ENCODE measurements around the gene ZNF488.

The ZNF488 gene

DNA sequence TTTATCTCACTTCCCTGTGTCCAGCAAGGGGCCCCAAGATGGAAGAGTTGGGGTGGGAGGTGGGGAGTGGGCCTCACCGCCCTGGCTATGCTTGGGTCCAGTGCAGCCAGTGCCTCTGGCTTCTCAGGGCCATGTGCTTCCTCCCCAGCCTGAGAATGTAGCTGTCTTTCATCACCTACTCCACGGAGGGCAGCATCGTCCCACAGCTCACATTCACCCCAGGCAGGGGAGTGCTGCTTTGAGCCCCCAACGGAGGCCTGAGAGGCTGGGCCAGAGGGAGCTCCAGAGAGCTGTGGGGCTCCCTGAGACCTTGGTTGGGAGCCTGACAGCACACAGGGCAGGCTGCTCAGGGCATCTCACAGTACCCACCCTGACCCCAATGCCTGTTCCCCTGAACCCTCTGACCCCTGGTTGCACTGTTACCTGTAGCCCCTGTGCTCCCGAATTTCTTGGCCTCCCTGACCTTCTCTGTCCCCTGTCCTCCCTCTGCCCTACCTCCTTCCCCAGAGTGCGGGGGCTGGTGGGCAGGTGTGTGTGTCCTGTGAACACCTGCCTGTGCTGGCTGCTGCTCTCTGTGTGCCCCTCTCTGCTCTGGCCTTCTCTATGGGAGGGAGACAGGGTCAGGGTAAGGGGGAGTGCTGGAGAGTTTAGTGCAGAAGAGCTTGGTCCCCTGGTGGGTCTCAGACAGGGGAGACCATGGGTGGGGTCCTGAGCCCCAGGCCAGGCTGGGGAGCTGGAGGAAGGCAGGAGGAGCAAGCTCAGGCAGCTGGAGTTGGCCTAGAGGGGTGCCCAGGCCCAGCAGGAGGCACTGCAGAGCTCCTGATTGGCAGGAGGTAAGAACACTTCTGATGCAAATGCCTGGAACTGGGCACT lies 19.6 kb upstream of the ZNF488 start:
- Histone ChIP-seq H3K27ac (ENCODE audit: insufficient read depth in 1 of 2, low read depth in 1 of 2, low read length in 2 of 2, poor library complexity in 1 of 2, severe bottlenecking in 2 of 2) (no peak overlapping the region), H3K4me3 (ENCODE audit: control insufficient read depth in 1 of 7, extremely low read depth in 1 of 7, insufficient read depth in 4 of 7, low read depth in 2 of 7, low read length in 6 of 7) (no peak overlapping the region), H3K36me3 (ENCODE audit: control insufficient read depth in 4 of 4, insufficient read depth in 4 of 4, low read length in 3 of 4) (no peaks in the 10 kb centered on the region), H3K27me3 (replicated peaks in 2 of 5; ENCODE audit: control insufficient read depth in 4 of 5, insufficient read depth in 5 of 5, low read length in 4 of 5) (peaks cover 0 to 2% (median 0%) of the 10 kb centered on the region in 5 experiments), H3K9me3 (ENCODE audit: control extremely low read depth in 1 of 5, control insufficient read depth in 4 of 5, insufficient read depth in 2 of 5, low read depth in 1 of 5, low read length in 4 of 5) (peaks cover 0 to under 1% (median 0%) of the 10 kb centered on the region in 5 experiments), H3K4me1 (ENCODE audit: control extremely low read depth in 1 of 4, control insufficient read depth in 4 of 4, insufficient read depth in 4 of 4, low read length in 3 of 4) (no peaks in the 10 kb centered on the region)
- POLR2A ChIA-PET: no interaction called here
- no peak for DNase-seq
- WGBS (ENCODE audit: insufficient coverage): 96% methylated on average over 3 of the region's 6 CpGs
- CTCF ChIA-PET: no interaction called here

DNA sequence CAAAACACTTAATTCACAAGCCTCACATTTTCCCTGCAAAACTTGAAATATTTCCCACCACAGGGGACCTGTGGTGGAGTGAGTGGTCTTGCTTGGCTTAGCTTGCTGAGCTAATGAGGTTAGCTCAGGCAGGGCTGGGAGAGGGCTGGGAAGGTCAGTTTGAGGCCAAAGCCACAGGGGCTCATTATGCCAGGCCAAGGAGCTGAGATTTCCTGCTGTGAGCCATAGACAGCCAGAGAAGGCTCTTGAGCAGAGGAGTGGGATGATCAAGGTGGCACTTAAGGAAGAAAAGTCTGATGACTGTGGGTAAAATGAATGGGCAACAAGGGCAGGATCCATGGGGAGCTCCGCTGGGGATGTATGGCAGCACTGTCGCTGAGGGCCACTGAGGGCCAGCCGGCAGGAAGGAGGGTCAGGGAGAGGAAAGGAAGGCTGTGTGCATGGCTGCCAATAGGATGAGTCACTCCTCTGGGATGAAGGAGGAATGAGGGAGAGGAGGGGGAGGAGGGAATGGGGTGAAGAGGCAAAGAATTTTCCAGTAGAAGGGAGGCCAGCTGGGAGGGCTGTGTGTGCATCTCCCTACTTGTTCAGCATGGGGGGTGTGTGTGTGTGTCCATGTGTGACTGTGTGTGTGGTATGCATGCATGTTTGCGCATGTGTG lies 18.7 kb upstream of the ZNF488 start:
- no peaks in the 10 kb centered on the region for H3K36me3 ChIP-seq (ENCODE audit: control insufficient read depth in 4 of 4, insufficient read depth in 4 of 4, low read length in 3 of 4)
- no peak overlapping the region for H3K4me3 ChIP-seq (ENCODE audit: control insufficient read depth in 1 of 7, extremely low read depth in 1 of 7, insufficient read depth in 4 of 7, low read depth in 2 of 7, low read length in 6 of 7)
- ChIA-PET CTCF (no interaction called here), POLR2A (no interaction called here)
- H3K9me3 ChIP-seq (ENCODE audit: control extremely low read depth in 1 of 5, control insufficient read depth in 4 of 5, insufficient read depth in 2 of 5, low read depth in 1 of 5, low read length in 4 of 5): peaks cover 0 to 7% (median 0%) of the 10 kb centered on the region in 5 experiments
- peaks cover 0 to 2% (median 0%) of the 10 kb centered on the region in 5 experiments for H3K27me3 ChIP-seq (replicated peaks in 2 of 5; ENCODE audit: control insufficient read depth in 4 of 5, insufficient read depth in 5 of 5, low read length in 4 of 5)
- no peak for DNase-seq
- H3K27ac ChIP-seq (ENCODE audit: insufficient read depth in 1 of 2, low read depth in 1 of 2, low read length in 2 of 2, poor library complexity in 1 of 2, severe bottlenecking in 2 of 2): no peak overlapping the region
- H3K4me1 ChIP-seq (ENCODE audit: control extremely low read depth in 1 of 4, control insufficient read depth in 4 of 4, insufficient read depth in 4 of 4, low read length in 3 of 4): no peaks in the 10 kb centered on the region
- WGBS (ENCODE audit: insufficient coverage): 93% methylated on average over 3 of the region's 4 CpGs

GRCh38 chr10:47401874-47402640 lies 18.0 kb upstream of the ZNF488 start:
- ChIA-PET CTCF (no interaction called here), POLR2A (no interaction called here)
- Histone ChIP-seq H3K27ac (ENCODE audit: insufficient read depth in 1 of 2, low read depth in 1 of 2, low read length in 2 of 2, poor library complexity in 1 of 2, severe bottlenecking in 2 of 2) (no peak overlapping the region), H3K4me3 (ENCODE audit: control insufficient read depth in 1 of 7, extremely low read depth in 1 of 7, insufficient read depth in 4 of 7, low read depth in 2 of 7, low read length in 6 of 7) (no peak overlapping the region), H3K9me3 (ENCODE audit: control extremely low read depth in 1 of 5, control insufficient read depth in 4 of 5, insufficient read depth in 2 of 5, low read depth in 1 of 5, low read length in 4 of 5) (peaks cover 0 to 7% (median 0%) of the 10 kb centered on the region in 5 experiments), H3K27me3 (replicated peaks in 2 of 5; ENCODE audit: control insufficient read depth in 4 of 5, insufficient read depth in 5 of 5, low read length in 4 of 5) (peaks cover 0 to 2% (median 0%) of the 10 kb centered on the region in 5 experiments), H3K36me3 (ENCODE audit: control insufficient read depth in 4 of 4, insufficient read depth in 4 of 4, low read length in 3 of 4) (no peaks in the 10 kb centered on the region), H3K4me1 (ENCODE audit: control extremely low read depth in 1 of 4, control insufficient read depth in 4 of 4, insufficient read depth in 4 of 4, low read length in 3 of 4) (no peaks in the 10 kb centered on the region)
- WGBS (ENCODE audit: insufficient coverage): 97% methylated on average over 8 of the region's 10 CpGs
- DNase-seq: no peak

- POLR2A ChIA-PET: no interaction called here
- H3K4me1 ChIP-seq (ENCODE audit: control extremely low read depth in 1 of 4, control insufficient read depth in 4 of 4, insufficient read depth in 4 of 4, low read length in 3 of 4): no peaks in the 10 kb centered on the region
- H3K27ac ChIP-seq (ENCODE audit: insufficient read depth in 1 of 2, low read depth in 1 of 2, low read length in 2 of 2, poor library complexity in 1 of 2, severe bottlenecking in 2 of 2): no peak overlapping the region
- CTCF ChIA-PET: no interaction called here
- no peaks in the 10 kb centered on the region for H3K36me3 ChIP-seq (ENCODE audit: control insufficient read depth in 4 of 4, insufficient read depth in 4 of 4, low read length in 3 of 4)
- H3K9me3 ChIP-seq (ENCODE audit: control extremely low read depth in 1 of 5, control insufficient read depth in 4 of 5, insufficient read depth in 2 of 5, low read depth in 1 of 5, low read length in 4 of 5): peaks cover 0 to 7% (median 0%) of the 10 kb centered on the region in 5 experiments
- WGBS (ENCODE audit: insufficient coverage): 100% methylated on average over 3 of the region's 4 CpGs
- no peak for DNase-seq
- H3K27me3 ChIP-seq (replicated peaks in 2 of 5; ENCODE audit: control insufficient read depth in 4 of 5, insufficient read depth in 5 of 5, low read length in 4 of 5): peaks cover 0 to 2% (median 0%) of the 10 kb centered on the region in 5 experiments
- H3K4me3 ChIP-seq (ENCODE audit: control insufficient read depth in 1 of 7, extremely low read depth in 1 of 7, insufficient read depth in 4 of 7, low read depth in 2 of 7, low read length in 6 of 7): no peak overlapping the region
Observed at GRCh38 chr10:47401210-47401609, 17.1 kb upstream of the ZNF488 start.

- peaks cover 0 to 2% (median 0%) of the 10 kb centered on the region in 5 experiments for H3K27me3 ChIP-seq (replicated peaks in 2 of 5; ENCODE audit: control insufficient read depth in 4 of 5, insufficient read depth in 5 of 5, low read length in 4 of 5)
- no peaks in the 10 kb centered on the region for H3K4me1 ChIP-seq (ENCODE audit: control extremely low read depth in 1 of 4, control insufficient read depth in 4 of 4, insufficient read depth in 4 of 4, low read length in 3 of 4)
- ChIA-PET POLR2A (no interaction called here), CTCF (no interaction called here)
- H3K4me3 ChIP-seq (ENCODE audit: control insufficient read depth in 1 of 7, extremely low read depth in 1 of 7, insufficient read depth in 4 of 7, low read depth in 2 of 7, low read length in 6 of 7): no peak overlapping the region
- 97% methylated on average over 3 of the region's 3 CpGs for WGBS (ENCODE audit: insufficient coverage)
- H3K36me3 ChIP-seq (ENCODE audit: control insufficient read depth in 4 of 4, insufficient read depth in 4 of 4, low read length in 3 of 4): no peaks in the 10 kb centered on the region
- peaks cover 0 to 7% (median 0%) of the 10 kb centered on the region in 5 experiments for H3K9me3 ChIP-seq (ENCODE audit: control extremely low read depth in 1 of 5, control insufficient read depth in 4 of 5, insufficient read depth in 2 of 5, low read depth in 1 of 5, low read length in 4 of 5)
- DNase-seq: no peak
- no peak overlapping the region for H3K27ac ChIP-seq (ENCODE audit: insufficient read depth in 1 of 2, low read depth in 1 of 2, low read length in 2 of 2, poor library complexity in 1 of 2, severe bottlenecking in 2 of 2)
Observed at GRCh38 chr10:47400786-47401185, 16.7 kb upstream of the ZNF488 start.

DNA sequence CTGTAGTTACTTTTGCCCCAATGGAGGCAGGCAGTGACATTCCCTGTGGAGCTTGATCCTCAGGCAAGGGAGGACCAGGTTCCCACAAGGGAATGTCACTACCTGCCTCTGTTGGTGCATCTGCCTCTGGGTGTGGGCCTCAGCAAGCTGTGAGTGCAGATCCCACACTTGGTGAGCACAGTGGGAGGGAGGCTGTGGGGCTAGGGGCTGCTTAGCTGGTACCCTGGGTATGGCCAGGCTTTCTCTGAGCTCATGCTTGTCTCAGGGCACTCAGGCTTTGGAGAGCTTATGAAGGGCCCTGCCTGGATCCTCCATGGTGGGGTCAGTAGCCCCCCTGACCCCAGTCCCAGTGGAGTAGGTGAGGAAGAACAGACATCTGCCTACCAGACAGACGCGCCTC lies 16.2 kb upstream of the ZNF488 start:
- H3K4me1 ChIP-seq (ENCODE audit: control extremely low read depth in 1 of 4, control insufficient read depth in 4 of 4, insufficient read depth in 4 of 4, low read length in 3 of 4): no peaks in the 10 kb centered on the region
- H3K27me3 ChIP-seq (replicated peaks in 2 of 5; ENCODE audit: control insufficient read depth in 4 of 5, insufficient read depth in 5 of 5, low read length in 4 of 5): peaks cover 0 to 2% (median 0%) of the 10 kb centered on the region in 5 experiments
- ChIA-PET POLR2A (no interaction called here), CTCF (no interaction called here)
- no peaks in the 10 kb centered on the region for H3K36me3 ChIP-seq (ENCODE audit: control insufficient read depth in 4 of 4, insufficient read depth in 4 of 4, low read length in 3 of 4)
- WGBS (ENCODE audit: insufficient coverage): 100% methylated on average over 2 of the region's 2 CpGs
- H3K9me3 ChIP-seq (ENCODE audit: control extremely low read depth in 1 of 5, control insufficient read depth in 4 of 5, insufficient read depth in 2 of 5, low read depth in 1 of 5, low read length in 4 of 5): peaks cover 0 to 7% (median 0%) of the 10 kb centered on the region in 5 experiments
- H3K27ac ChIP-seq (ENCODE audit: insufficient read depth in 1 of 2, low read depth in 1 of 2, low read length in 2 of 2, poor library complexity in 1 of 2, severe bottlenecking in 2 of 2): no peak overlapping the region
- no peak for DNase-seq
- no peak overlapping the region for H3K4me3 ChIP-seq (ENCODE audit: control insufficient read depth in 1 of 7, extremely low read depth in 1 of 7, insufficient read depth in 4 of 7, low read depth in 2 of 7, low read length in 6 of 7)

All from common myeloid progenitor, CD34-positive (primary cell).